GM21737 (cell line): ENCODE data around the gene SGCD.
"Not testable (repeated sequence)": the region's sequence is repeated elsewhere in the genome, so short reads cannot be mapped to it uniquely, and the experiment has no call there.

Source experiments
- ATAC-seq: cut with Tn5 transposase; IDR thresholded peaks from one replicate; pipeline ENCODE4 v1.9.1; 2021; ENCODE audit warnings: mild to moderate bottlenecking, moderate library complexity; ENCODE audit not compliant: unreplicated experiment

SGCD gene

GRCh38 chr5:156617426-156617825 is 290.5 kb downstream of the SGCD start:
- no peak for ATAC-seq

GRCh38 chr5:156618601-156619000 is 291.6 kb downstream of the SGCD start:
- no peak for ATAC-seq

- no peak for ATAC-seq
Measured at GRCh38 chr5:156621719-156622118, 294.8 kb downstream of the SGCD start.

GRCh38 chr5:156623381-156624040 is 296.5 kb downstream of the SGCD start:
- no peak for ATAC-seq

GRCh38 chr5:156624686-156625085 is 297.7 kb downstream of the SGCD start:
- ATAC-seq = no peak

- ATAC-seq = no peak
Measured at GRCh38 chr5:156628421-156628820, 301.5 kb downstream of the SGCD start.

GRCh38 chr5:156631005-156631404 is 304.0 kb downstream of the SGCD start:
- ATAC-seq = no peak

- ATAC-seq = no peak
Measured at GRCh38 chr5:156634301-156634700, 307.3 kb downstream of the SGCD start.

GRCh38 chr5:156640691-156641241 is 313.8 kb downstream of the SGCD start:
- no peak for ATAC-seq

GRCh38 chr5:156641686-156642085 is 314.7 kb downstream of the SGCD start:
- no peak for ATAC-seq

GRCh38 chr5:156647034-156647451 is 320.1 kb downstream of the SGCD start:
- no peak for ATAC-seq

- ATAC-seq = no peak
Measured at GRCh38 chr5:156654444-156654843, 327.5 kb downstream of the SGCD start.

GRCh38 chr5:156655732-156656131 is 328.8 kb downstream of the SGCD start:
- ATAC-seq = no peak

- not testable (repeated sequence) for ATAC-seq
Measured at GRCh38 chr5:156664832-156665231, 337.9 kb downstream of the SGCD start.

- ATAC-seq = not testable (repeated sequence)
Measured at GRCh38 chr5:156666686-156667085, 339.7 kb downstream of the SGCD start.

- no peak for ATAC-seq
Measured at GRCh38 chr5:156667616-156668015, 340.7 kb downstream of the SGCD start.

GRCh38 chr5:156669416-156669815 is 342.5 kb downstream of the SGCD start:
- ATAC-seq = no peak

GRCh38 chr5:156670615-156671014 is 343.7 kb downstream of the SGCD start:
- no peak for ATAC-seq

- ATAC-seq = no peak
Measured at GRCh38 chr5:156675395-156675794, 348.4 kb downstream of the SGCD start.

GRCh38 chr5:156677963-156678362 is 351.0 kb downstream of the SGCD start:
- ATAC-seq = no peak

GRCh38 chr5:156678484-156678883 is 351.5 kb downstream of the SGCD start:
- ATAC-seq = no peak

- ATAC-seq = no peak
Measured at GRCh38 chr5:156680831-156681230, 353.9 kb downstream of the SGCD start.

- ATAC-seq = no peak
Measured at GRCh38 chr5:156681265-156681664, 354.3 kb downstream of the SGCD start.
